GM18520 (cell line): Measurements from ENCODE around the gene CACNA2D3.

Experiments
- ATAC-seq: cut with Tn5 transposase; IDR thresholded peaks from one replicate; pipeline ENCODE4 v1.9.1; 2021; ENCODE audit not compliant: unreplicated experiment

CACNA2D3 gene

GRCh38 chr3:54324103-54324502 is 201.8 kb downstream of the CACNA2D3 start:
- ATAC-seq = no peak

- ATAC-seq = no peak
Measured at GRCh38 chr3:54326951-54327350, 204.6 kb downstream of the CACNA2D3 start.

- ATAC-seq = no peak
Measured at GRCh38 chr3:54331341-54331740, 209.0 kb downstream of the CACNA2D3 start.

- ATAC-seq = no peak
Measured at GRCh38 chr3:54337846-54338245, 215.5 kb downstream of the CACNA2D3 start.

DNA sequence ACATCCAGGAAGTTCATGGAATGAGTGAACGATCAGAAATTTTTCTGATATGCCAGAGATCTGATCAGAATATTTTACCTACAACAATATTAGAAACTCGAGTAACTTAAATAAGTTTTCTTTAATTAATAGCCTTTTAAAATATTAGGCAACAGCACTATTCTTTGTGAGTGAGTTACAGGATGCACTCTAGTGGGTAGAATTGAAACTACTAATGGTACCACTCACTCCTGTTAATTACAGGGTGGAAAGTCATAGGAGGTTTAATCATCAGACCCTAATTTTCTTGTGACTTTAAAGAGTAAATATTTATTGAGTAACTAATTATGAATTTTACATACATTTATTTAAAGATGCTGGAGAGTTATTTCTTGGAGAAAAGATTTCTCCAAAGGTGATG is 217.3 kb downstream of the CACNA2D3 start:
- no peak for ATAC-seq

- ATAC-seq = no peak
Measured at GRCh38 chr3:54341811-54342210, 219.5 kb downstream of the CACNA2D3 start.

GRCh38 chr3:54342676-54343075 is 220.3 kb downstream of the CACNA2D3 start:
- no peak for ATAC-seq

- ATAC-seq = no peak
Measured at GRCh38 chr3:54343495-54343894, 221.1 kb downstream of the CACNA2D3 start.

DNA sequence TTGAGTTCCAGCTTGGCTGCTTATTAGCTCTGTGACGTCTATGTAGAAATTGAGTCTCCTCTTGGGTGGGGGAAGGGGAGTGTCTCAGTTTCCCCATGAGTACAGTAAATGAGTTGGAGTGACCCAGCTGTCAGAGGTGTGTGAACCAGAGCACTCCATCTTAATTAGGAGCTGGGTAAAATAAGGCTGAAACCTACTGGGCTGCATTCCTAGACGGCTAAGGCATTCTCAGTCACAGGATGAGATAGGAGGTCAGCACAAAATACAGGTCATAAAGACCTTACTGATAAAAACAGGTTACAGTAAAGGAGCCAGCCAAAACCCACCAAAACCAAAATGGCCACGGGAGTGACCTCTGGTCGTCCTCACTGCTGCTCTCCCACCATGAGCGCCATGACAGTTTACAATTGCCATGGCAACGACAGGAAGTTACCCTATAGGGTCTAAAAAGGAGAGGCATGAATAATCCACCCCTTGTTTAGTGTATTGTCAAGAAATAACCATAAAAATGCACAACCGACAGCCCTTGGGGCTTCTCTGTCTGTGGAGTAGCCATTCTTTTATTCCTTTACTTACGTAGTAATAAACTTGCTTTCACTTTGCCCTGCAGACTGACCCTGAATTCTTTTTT is 222.4 kb downstream of the CACNA2D3 start:
- ATAC-seq = no peak

- no peak for ATAC-seq
Measured at GRCh38 chr3:54345847-54346375, 223.6 kb downstream of the CACNA2D3 start.

GRCh38 chr3:54347060-54347459 is 224.7 kb downstream of the CACNA2D3 start:
- no peak for ATAC-seq

DNA sequence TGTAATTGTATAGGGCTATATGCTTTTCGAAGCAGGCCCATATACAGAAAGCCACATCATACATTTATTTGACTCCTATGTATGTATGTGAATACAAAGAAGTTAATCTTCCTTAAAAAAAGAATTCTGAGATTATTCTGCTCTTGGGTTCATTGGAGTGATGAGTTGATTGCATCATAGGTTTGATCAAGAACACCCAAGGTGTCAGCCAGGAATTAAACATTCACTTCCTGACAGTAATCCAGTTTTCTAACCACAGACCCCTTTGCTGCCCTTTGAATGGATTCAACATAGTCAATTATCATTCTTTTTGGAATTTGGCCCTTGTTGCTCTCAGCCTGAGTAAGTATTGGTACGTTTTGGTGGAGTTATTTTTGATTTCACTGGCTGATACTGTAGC is 225.6 kb downstream of the CACNA2D3 start:
- ATAC-seq = no peak

DNA sequence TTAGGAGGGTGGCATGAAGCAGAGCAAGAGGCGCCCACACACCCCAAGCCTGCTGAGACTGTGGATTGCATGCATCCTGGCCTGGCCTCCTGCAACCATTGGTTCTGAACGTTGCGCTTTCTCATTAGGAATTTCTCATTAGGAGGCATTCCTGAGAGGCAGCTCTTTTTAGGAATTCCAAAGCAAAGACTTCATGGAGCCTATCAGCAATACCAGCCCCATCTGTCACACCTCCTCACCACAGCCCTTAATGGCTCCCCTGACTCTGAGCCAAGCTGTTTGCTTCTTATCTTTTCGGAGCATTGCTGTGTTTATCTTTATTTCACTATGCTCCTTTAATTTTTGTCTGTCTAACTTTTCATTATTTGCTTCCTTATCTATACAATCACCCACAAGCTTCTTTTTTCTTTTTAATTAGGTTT is 226.9 kb downstream of the CACNA2D3 start:
- ATAC-seq = no peak

DNA sequence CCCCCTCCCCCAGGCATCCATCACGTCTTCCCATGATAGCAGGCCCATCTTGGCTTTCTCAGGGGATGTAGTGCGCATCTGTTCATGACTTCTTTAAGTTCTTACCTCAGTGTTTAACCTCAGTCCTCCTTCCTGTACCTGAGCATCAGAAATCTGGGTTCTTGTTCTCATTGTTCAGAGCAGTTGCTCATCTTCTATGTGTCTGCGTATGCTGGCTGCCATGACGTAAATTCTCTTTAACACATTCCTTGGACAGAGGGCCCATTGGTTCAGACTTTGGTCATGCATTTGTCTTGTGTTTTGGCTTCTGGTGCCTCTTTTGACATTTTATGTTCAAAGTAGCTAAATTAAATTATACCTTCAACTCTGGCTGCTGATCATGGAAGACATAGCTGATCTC is 227.3 kb downstream of the CACNA2D3 start:
- ATAC-seq = no peak

DNA sequence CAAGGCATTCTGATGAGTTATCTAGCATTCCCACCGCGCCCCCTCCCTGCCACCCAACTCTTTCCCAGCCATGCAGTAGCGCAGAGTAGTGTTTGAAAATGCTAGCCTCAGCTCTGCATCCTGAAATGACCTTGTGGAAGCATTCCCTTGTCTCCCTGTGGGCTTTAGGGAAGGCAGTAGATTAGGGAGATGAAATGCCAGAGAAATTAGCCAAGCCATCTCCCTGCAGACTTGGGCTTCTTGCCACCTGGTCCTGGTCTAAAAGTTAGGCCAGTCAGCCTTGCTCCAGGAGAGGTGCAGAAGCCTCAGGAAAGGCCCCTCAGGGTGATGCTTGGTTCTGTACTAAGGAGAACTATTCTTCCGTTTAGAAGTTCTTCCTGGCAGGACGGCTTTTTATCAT is 231.2 kb downstream of the CACNA2D3 start:
- no peak for ATAC-seq

- no peak for ATAC-seq
Measured at GRCh38 chr3:54353946-54354345, 231.6 kb downstream of the CACNA2D3 start.

DNA sequence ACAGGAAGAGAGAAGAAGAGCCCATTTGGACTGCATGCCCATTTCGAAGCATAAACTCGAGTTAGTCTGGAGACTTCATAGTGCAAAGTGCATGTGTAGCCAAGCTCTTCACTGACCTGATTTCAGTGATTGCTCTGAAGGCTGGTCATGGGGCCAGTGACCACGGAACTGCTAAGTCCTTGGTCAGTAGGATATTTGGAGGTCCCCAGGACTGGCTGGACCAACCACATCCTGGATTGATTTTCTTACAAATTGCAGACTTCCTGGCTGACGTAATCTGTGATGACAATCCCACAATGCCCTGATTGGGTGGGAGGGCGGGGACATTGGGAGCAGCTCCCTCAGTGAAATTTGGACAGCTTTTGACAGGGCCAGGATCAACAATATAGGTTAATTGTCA is 233.4 kb downstream of the CACNA2D3 start:
- no peak for ATAC-seq

GRCh38 chr3:54356261-54357045 is 234.1 kb downstream of the CACNA2D3 start:
- ATAC-seq = no peak

DNA sequence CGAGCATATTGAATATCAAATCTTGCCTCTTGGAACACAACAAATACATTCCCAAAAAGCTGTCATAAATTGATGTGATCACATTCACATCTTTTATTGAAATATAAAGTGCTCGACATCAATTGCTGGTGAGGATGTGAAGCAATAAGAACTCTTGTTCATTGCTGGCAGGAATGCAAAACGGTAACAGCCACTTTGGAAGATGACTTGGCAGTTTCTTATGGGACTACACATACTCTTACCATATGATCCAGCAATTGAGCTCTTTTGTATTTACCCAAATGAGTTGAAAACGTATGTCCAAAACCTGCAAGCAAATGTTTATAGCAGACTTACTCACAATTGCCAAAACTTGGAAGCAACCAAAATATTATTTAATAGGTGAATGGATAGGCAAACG is 234.9 kb downstream of the CACNA2D3 start:
- no peak for ATAC-seq

- ATAC-seq = no peak
Measured at GRCh38 chr3:54358316-54358715, 236.0 kb downstream of the CACNA2D3 start.

GRCh38 chr3:54358969-54359694 is 236.8 kb downstream of the CACNA2D3 start:
- ATAC-seq = no peak

GRCh38 chr3:54360320-54360719 is 238.0 kb downstream of the CACNA2D3 start:
- ATAC-seq = no peak
